K562 (cell line): ENCODE results near the gene KLHL18. TPM values are rescaled to one million over a fixed set of nuclear protein-coding genes. Genes with fewer than 3 reads are reported as not detected.

ENCODE experiments used
- BRF1 ChIP-seq: IDR thresholded peaks from 3 replicates; pipeline ENCODE4 v1.6.1; 2011; ENCODE audit warnings: borderline replicate concordance, mild to moderate bottlenecking; ENCODE audit not compliant: insufficient read length; ENCODE audit errors: extremely low read depth
- CBX1 ChIP-seq: sonication (generic); IDR thresholded peaks from 2 replicates; pipeline ENCODE4 v1.6.1; 2016; ENCODE audit warnings: antibody characterized with exemption, low read depth, mild to moderate bottlenecking
- CEBPG ChIP-seq, 3 experiments: fragments of 200-800 bp in 1 of 3; sonication (Bioruptor generic) in 1 of 3; sonication (generic) in 1 of 3; formaldehyde crosslinking in 1 of 3; IDR thresholded peaks in 2 of 3; conservative IDR thresholded peaks in 1 of 3; 2 replicates each; pipeline versions ENCODE4 v1.6.1 to v1.8.0; 2016 to 2022; ENCODE audit warnings: missing compliant biosample characterization in 2 of 3, missing genetic modification characterization in 2 of 3, mild to moderate bottlenecking in 1 of 3, missing genetic modification reagents in 1 of 3
- DPF2 ChIP-seq: fragments of 450-650 bp; IDR thresholded peaks from 2 replicates; pipeline ENCODE4 v1.6.1; 2016
- ELF1 ChIP-seq: fragments of 200-800 bp; sonication (Bioruptor generic); IDR thresholded peaks from 2 replicates; pipeline ENCODE4 v1.6.1; 2016; ENCODE audit warnings: missing genetic modification characterization, missing compliant biosample characterization
- HLTF ChIP-seq: fragments of 450-650 bp; IDR thresholded peaks from 2 replicates; pipeline ENCODE4 v1.6.1; 2016
- JUN ChIP-seq, 2 experiments: sonication (generic) in 1 of 2; formaldehyde crosslinking in 1 of 2; IDR thresholded peaks; 2 replicates each; pipeline versions ENCODE4 v1.6.1 to v1.8.0; 2012 to 2022; ENCODE audit warnings: borderline replicate concordance in 2 of 2, mild to moderate bottlenecking in 2 of 2, improper control_type of control experiment in 1 of 2, low read depth in 1 of 2, low read length in 1 of 2, missing genetic modification reagents in 1 of 2
- POLR2G ChIP-seq: fragments of 200-400 bp; formaldehyde crosslinking; IDR thresholded peaks from 2 replicates; pipeline ENCODE4 v1.6.1; 2017; ENCODE audit warnings: low read depth, mild to moderate bottlenecking, antibody characterized with exemption, low read length, moderate library complexity
- PRPF4 ChIP-seq: fragments of 200-400 bp; formaldehyde crosslinking; IDR thresholded peaks from one replicate; pipeline ENCODE4 v1.6.1; 2017; ENCODE audit warnings: low read length, low read depth, mild to moderate bottlenecking; ENCODE audit not compliant: insufficient read depth, poor library complexity, severe bottlenecking
- RNF2 ChIP-seq: sonication (generic); IDR thresholded peaks from 2 replicates; pipeline ENCODE4 v1.6.1; 2016
- ZNF830 ChIP-seq: fragments of 250-450 bp; sonication (Bioruptor Pico); IDR thresholded peaks from 2 replicates; pipeline ENCODE4 v1.5.0; 2021; ENCODE audit warnings: mild to moderate bottlenecking
- polyA plus RNA-seq, 8 experiments: library from polyadenylated mRNA; depleted of rRNA in 4 of 8; stranded (reverse) in 5 of 8; unstranded in 3 of 8; fragments of >200 nt; fragmentation: Nextera tagmentation in 2 of 8; fragmentation: Illumina TruSeq in 1 of 8; extraction: Ambion mirVana in 2 of 8; extraction: Trizol in 1 of 8; gene quantifications; 2 replicates each; pipeline versions ENCODE4 v1.2.1 to v1.2.3, GENCODE V29; 2011 to 2014; ENCODE audit warnings: inconsistent platforms in 1 of 8, missing spikeins in 1 of 8
- total RNA-seq, 7 experiments: library from RNA; depleted of rRNA in 6 of 7; stranded (reverse); fragments of >200 nt in 6 of 7; fragmentation: Illumina TruSeq in 2 of 7; extraction: Trizol in 2 of 7; gene quantifications; 2 replicates each; pipeline versions ENCODE4 v1.2.1 to v1.2.3, GENCODE V29; 2011 to 2021; ENCODE audit warnings: low replicate concordance in 1 of 7
- TF ChIP-seq, protein P1 (sequence below), 2 experiments: fragments of 450-650 bp; formaldehyde crosslinking in 1 of 2; IDR thresholded peaks; 2 replicates each; pipeline versions ENCODE4 v1.4.0 to v1.6.1; 2014 to 2020; ENCODE audit warnings: mild to moderate bottlenecking in 2 of 2, borderline replicate concordance in 1 of 2, low read depth in 1 of 2
- TF ChIP-seq, protein P2 (sequence below): fragments of 250-450 bp; sonication (Bioruptor Pico); IDR thresholded peaks from 2 replicates; pipeline ENCODE4 v1.8.0; 2021; ENCODE audit warnings: borderline replicate concordance, mild to moderate bottlenecking, moderate library complexity; ENCODE audit not compliant: poor library complexity, severe bottlenecking

Gene KLHL18
- total and polyA plus RNA-seq, 9 of the 15 experiments (the other 6 are each of a cell fraction or from before 2014, with no cell fraction given), result 26.7 to 97.5 (median 48.7) TPM

DNA sequence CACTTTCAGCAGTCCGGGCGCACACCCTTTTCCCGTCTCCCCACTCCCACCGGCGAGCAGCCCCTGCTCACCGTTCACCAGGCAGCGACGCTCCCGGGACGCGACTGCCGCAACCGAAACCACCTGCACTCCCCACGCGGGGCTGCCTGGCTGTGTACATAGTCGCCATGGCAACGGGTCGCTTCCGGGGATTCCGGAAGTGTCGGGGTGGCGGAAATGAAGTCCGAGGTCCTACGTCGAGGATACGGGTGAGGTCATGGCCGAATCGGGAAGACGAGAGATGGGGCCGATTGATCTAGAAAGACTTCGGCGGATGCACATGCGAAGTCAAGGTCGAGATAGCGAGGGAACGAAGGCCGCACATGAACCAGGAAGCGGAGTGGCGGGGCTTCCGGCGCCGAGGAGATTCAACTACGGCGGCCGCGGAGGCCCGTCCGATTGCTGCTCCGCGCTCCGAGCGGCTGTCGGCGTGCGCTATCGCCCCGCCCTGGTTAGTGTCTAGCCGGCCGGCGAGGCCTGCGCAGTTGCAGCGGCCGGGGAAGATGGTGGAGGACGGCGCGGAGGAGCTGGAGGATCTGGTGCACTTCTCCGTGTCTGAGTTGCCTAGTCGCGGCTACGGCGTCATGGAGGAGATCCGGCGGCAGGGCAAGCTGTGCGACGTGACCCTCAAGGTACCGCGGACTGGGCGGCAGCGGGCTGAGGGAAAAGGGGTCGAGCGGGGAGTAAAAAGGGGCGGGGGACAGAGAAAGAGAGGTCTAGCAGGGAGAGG is at the start of gene KLHL18, which contains the start of gene KIF9 (continued):
- TF ChIP-seq, protein P1, sequence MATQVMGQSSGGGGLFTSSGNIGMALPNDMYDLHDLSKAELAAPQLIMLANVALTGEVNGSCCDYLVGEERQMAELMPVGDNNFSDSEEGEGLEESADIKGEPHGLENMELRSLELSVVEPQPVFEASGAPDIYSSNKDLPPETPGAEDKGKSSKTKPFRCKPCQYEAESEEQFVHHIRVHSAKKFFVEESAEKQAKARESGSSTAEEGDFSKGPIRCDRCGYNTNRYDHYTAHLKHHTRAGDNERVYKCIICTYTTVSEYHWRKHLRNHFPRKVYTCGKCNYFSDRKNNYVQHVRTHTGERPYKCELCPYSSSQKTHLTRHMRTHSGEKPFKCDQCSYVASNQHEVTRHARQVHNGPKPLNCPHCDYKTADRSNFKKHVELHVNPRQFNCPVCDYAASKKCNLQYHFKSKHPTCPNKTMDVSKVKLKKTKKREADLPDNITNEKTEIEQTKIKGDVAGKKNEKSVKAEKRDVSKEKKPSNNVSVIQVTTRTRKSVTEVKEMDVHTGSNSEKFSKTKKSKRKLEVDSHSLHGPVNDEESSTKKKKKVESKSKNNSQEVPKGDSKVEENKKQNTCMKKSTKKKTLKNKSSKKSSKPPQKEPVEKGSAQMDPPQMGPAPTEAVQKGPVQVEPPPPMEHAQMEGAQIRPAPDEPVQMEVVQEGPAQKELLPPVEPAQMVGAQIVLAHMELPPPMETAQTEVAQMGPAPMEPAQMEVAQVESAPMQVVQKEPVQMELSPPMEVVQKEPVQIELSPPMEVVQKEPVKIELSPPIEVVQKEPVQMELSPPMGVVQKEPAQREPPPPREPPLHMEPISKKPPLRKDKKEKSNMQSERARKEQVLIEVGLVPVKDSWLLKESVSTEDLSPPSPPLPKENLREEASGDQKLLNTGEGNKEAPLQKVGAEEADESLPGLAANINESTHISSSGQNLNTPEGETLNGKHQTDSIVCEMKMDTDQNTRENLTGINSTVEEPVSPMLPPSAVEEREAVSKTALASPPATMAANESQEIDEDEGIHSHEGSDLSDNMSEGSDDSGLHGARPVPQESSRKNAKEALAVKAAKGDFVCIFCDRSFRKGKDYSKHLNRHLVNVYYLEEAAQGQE (IDR thresholded peaks at IDR 0.05; ENCODE audit: borderline replicate concordance), result no peak
- TF ChIP-seq, protein P1 (CRISPR knock-in tag; IDR thresholded peaks at IDR 0.05; ENCODE audit: low read depth), result peak; percentile 68
- TF ChIP-seq CBX1 (no peak; the same call in 1 of the 2 replicates), HLTF (no peak), JUN (IDR thresholded peaks at IDR 0.05; ENCODE audit: borderline replicate concordance, low read depth, low read length) (peak; percentile 77), JUN (CRISPR knock-in tag; IDR thresholded peaks at IDR 0.05; ENCODE audit: borderline replicate concordance) (peak; percentile 99), DPF2 (peak; percentile 55; the same call in 1 of the 2 replicates), ZNF830 (CRISPR knock-in tag) (no peak), PRPF4 (no peak), CEBPG (CRISPR knock-in tag; IDR thresholded peaks at IDR 0.05) (peak; percentile 58; the same call in 1 of the 2 replicates), CEBPG (tag; conservative IDR thresholded peaks at IDR 0.05 in 1 of 2, IDR thresholded peaks at IDR 0.05 in 1 of 2) (no peak), BRF1 (no peak), ELF1 (tag) (peak; percentile 100), RNF2 (peak; percentile 44; the same call in 1 of the 2 replicates), POLR2G (peak; percentile 99)
- TF ChIP-seq, protein P2, sequence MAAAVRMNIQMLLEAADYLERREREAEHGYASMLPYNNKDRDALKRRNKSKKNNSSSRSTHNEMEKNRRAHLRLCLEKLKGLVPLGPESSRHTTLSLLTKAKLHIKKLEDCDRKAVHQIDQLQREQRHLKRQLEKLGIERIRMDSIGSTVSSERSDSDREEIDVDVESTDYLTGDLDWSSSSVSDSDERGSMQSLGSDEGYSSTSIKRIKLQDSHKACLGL, result peak; percentile 99
